ENCODE measurements around the gene MKNK1. TPM values are rescaled to one million over a fixed set of nuclear protein-coding genes. Genes with fewer than 3 reads are reported as not detected.

MKNK1 gene
- total and polyA plus RNA-seq, 2 of the 4 experiments (the other 2 are of a cell fraction): 14.3 to 35.2 TPM

DNA sequence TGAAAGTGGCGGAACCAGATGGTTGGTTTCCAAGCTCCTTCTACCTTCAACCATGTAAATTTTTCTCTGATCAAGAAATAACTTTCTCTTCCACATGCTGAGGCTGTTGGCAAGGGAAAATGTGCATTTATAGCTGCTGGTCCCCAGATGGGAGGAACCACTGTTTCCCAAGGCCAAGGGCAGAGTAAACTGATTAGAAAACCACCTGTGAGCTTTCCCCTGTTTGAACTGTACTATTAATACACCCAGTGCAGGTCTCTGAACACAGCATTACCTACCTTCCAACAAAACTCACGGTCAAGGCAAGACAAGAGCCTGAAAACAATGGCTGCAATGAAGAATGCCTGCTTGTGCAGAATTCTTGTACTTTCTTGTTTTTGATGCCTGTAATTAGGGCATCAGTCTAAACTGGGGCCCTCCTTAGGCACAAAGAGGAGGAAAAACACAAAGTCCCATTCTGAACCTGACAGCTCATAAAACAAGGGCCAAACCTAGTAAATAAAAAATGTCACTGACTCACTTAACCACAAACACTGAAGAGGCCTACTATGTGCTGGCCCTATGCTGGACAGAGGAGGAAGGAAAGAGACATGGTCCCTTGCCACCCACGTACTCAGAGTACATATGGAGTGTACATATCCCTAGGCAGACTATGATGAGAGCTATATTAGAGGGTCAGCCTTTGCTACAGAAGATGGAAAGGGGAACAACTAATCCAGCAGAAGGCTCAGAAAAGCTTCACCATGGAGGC lies 2.6 kb downstream of the MKNK1 start:
- Histone ChIP-seq H4K5ac (ENCODE audit: low read depth, low read length) (no peak overlapping the region), H3K9me1 (ENCODE audit: insufficient read depth, low read length) (peaks cover 25% of the 10 kb centered on the region), H2AFZ (replicated peaks; ENCODE audit: low read length, poor library complexity) (no peak overlapping the region), H2AK9ac (replicated peaks; ENCODE audit: low read depth, low read length, poor library complexity) (no peak overlapping the region), H2AK5ac (ENCODE audit: low read depth, low read length) (no peak overlapping the region), H2BK15ac (ENCODE audit: low read depth, low read length) (no peak overlapping the region), H3K18ac (ENCODE audit: low read depth, low read length) (no peak overlapping the region), H3K14ac (replicated peaks; ENCODE audit: low read depth, low read length) (no peak overlapping the region), H3K4me3 (ENCODE audit: insufficient read depth, low read depth, low read length) (no peak overlapping the region), H3K23ac (ENCODE audit: low read depth, low read length) (no peak overlapping the region), H3K9me3 (ENCODE audit: control insufficient read depth, insufficient read depth, low read length) (no peaks in the 10 kb centered on the region), H2BK120ac (ENCODE audit: low read depth, low read length) (no peak overlapping the region), H2BK5ac (ENCODE audit: low read depth, low read length, poor library complexity, severe bottlenecking) (no peak overlapping the region), H4K91ac (ENCODE audit: insufficient read depth, low read depth, low read length) (no peak overlapping the region), H3K9ac (ENCODE audit: low read depth, low read length) (no peak overlapping the region), H3K4me2 (ENCODE audit: low read depth, low read length) (no peak overlapping the region), H3K27me3 (ENCODE audit: control insufficient read depth, insufficient read depth, low read length) (no peaks in the 10 kb centered on the region), H3K4ac (ENCODE audit: low read depth, low read length) (no peak overlapping the region), H2BK20ac (ENCODE audit: low read depth, low read length) (no peak overlapping the region), H4K8ac (ENCODE audit: low read depth in 2 of 2, low read length in 2 of 2) (no peak overlapping the region), H3K4me1 (ENCODE audit: control insufficient read depth, insufficient read depth, low read length) (peaks cover 12% of the 10 kb centered on the region), H3K79me1 (ENCODE audit: low read depth in 1 of 2, low read length in 2 of 2) (peaks cover 31 to 74% of the 10 kb centered on the region in 2 experiments), H3K27ac (ENCODE audit: insufficient read depth, low read length) (no peak overlapping the region), H3K36me3 (ENCODE audit: control insufficient read depth, insufficient read depth, low read length) (peaks cover 1% of the 10 kb centered on the region; the same call in 1 of the 2 replicates), H4K20me1 (ENCODE audit: insufficient read depth, low read length) (peaks cover 15% of the 10 kb centered on the region; the same call in 1 of the 2 replicates), H3K56ac (ENCODE audit: extremely low read depth, insufficient read depth, low read length) (no peak overlapping the region)
- DNase-seq: no peak
- in situ Hi-C loops (cut with MboI; ENCODE audit: low sequenced_read_pairs) (no loop called here), intact Hi-C loops (cut with micrococcal nuclease) (loop anchor here (5.0 kb wide), 1 partner anchor 116 kb away; the partner anchor contains the start of gene EFCAB14), dilution Hi-C loops (cut with HindIII; ENCODE audit: low sequenced_read_pairs, unreplicated experiment) (no loop called here)
- no peak for ATAC-seq (ENCODE audit: low read depth)
- no CpG with 5 or more reads among the region's 3 CpGs for WGBS, 2 experiments (ENCODE audit: extremely low coverage in 2 of 2, insufficient read length in 1 of 2)
- POLR2A ChIA-PET (ENCODE audit: unreplicated experiment): no interaction called here
- TF ChIP-seq CHD1 (IDR thresholded peaks at IDR 0.05; ENCODE audit: low read depth, low read length) (no peak), SMC3 (IDR thresholded peaks at IDR 0.05; ENCODE audit: low read depth, low read length) (no peak), RFX5 (IDR thresholded peaks at IDR 0.05; ENCODE audit: low read depth, low read length) (no peak)
- no TSS peak for BruUV-seq (replicated peaks)
- CTCF ChIA-PET: interaction anchor here (1.1 kb wide), 1 partner anchor 68 kb away, joined by 3 read pairs; no protein-coding TSS in a partner anchor

All from IMR-90 (cell line).